ENCODE measurements around the gene MAGI3. TPM values are rescaled to one million over a fixed set of nuclear protein-coding genes. Genes with fewer than 3 reads are reported as not detected.

MAGI3 gene
- total RNA-seq, 1 donor from 2014 or later: 5.4 TPM

DNA sequence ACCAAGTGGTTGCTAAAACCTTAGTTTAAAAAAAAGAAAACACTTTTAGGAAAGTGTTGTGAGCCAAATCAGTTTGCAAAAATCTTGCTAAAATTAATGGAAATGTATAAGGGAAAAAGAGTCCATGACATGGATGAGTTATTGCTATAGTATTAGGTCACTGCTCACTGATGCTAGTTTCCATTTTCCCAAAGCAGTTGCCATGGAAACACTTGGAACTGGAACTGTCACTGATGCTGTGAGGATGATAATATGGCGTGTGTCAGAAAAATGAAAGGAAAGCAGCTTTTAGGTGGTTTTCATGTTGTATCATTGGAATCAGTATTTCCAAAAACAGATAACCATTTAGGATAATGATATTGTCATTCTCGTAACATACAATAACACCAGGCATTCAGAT lies 264.6 kb downstream of the MAGI3 start:
- no peak overlapping the region for H3K27ac ChIP-seq (replicated peaks)
- peaks cover 17% of the 10 kb centered on the region for H3K36me3 ChIP-seq
- intact Hi-C loops (cut with micrococcal nuclease): no loop called here
- TF ChIP-seq, protein P1, sequence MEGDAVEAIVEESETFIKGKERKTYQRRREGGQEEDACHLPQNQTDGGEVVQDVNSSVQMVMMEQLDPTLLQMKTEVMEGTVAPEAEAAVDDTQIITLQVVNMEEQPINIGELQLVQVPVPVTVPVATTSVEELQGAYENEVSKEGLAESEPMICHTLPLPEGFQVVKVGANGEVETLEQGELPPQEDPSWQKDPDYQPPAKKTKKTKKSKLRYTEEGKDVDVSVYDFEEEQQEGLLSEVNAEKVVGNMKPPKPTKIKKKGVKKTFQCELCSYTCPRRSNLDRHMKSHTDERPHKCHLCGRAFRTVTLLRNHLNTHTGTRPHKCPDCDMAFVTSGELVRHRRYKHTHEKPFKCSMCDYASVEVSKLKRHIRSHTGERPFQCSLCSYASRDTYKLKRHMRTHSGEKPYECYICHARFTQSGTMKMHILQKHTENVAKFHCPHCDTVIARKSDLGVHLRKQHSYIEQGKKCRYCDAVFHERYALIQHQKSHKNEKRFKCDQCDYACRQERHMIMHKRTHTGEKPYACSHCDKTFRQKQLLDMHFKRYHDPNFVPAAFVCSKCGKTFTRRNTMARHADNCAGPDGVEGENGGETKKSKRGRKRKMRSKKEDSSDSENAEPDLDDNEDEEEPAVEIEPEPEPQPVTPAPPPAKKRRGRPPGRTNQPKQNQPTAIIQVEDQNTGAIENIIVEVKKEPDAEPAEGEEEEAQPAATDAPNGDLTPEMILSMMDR (IDR thresholded peaks at IDR 0.05; ENCODE audit: borderline replicate concordance): no peak
- H3K9me3 ChIP-seq (replicated peaks): no peaks in the 10 kb centered on the region
- H3K27me3 ChIP-seq (ENCODE audit: low read depth): no peaks in the 10 kb centered on the region
- peaks cover 20% of the 10 kb centered on the region for H3K4me1 ChIP-seq
- DNase-seq: no peak
- H3K4me3 ChIP-seq: no peak overlapping the region

- Histone ChIP-seq H3K27me3 (ENCODE audit: low read depth) (no peaks in the 10 kb centered on the region), H3K4me1 (peaks cover 20% of the 10 kb centered on the region), H3K4me3 (no peak overlapping the region), H3K36me3 (peaks cover 11% of the 10 kb centered on the region), H3K27ac (replicated peaks) (peak overlapping the region; percentile 51), H3K9me3 (replicated peaks) (no peaks in the 10 kb centered on the region)
- intact Hi-C loops (cut with micrococcal nuclease): no loop called here
- TF ChIP-seq, protein P1 (IDR thresholded peaks at IDR 0.05; ENCODE audit: borderline replicate concordance): no peak
- no peak for DNase-seq
Observed at GRCh38 chr1:113657126-113657525, 266.8 kb downstream of the MAGI3 start.

GRCh38 chr1:113657556-113658063 lies 267.3 kb downstream of the MAGI3 start:
- Histone ChIP-seq H3K36me3 (peaks cover 11% of the 10 kb centered on the region), H3K4me3 (no peak overlapping the region), H3K27ac (replicated peaks) (peak overlapping the region; percentile 51), H3K27me3 (ENCODE audit: low read depth) (no peaks in the 10 kb centered on the region), H3K9me3 (replicated peaks) (no peaks in the 10 kb centered on the region), H3K4me1 (peaks cover 20% of the 10 kb centered on the region)
- TF ChIP-seq, protein P1 (IDR thresholded peaks at IDR 0.05; ENCODE audit: borderline replicate concordance): no peak
- no peak for DNase-seq
- intact Hi-C loops (cut with micrococcal nuclease): no loop called here

- no peak overlapping the region for H3K27ac ChIP-seq (replicated peaks)
- intact Hi-C loops (cut with micrococcal nuclease): no loop called here
Observed at GRCh38 chr1:113659035-113659434, 268.7 kb downstream of the MAGI3 start.

GRCh38 chr1:113659556-113659955 lies 269.2 kb downstream of the MAGI3 start:
- H3K4me1 ChIP-seq: peaks cover 20% of the 10 kb centered on the region
- H3K27me3 ChIP-seq (ENCODE audit: low read depth): no peaks in the 10 kb centered on the region
- no peak for DNase-seq
- intact Hi-C loops (cut with micrococcal nuclease): no loop called here
- H3K27ac ChIP-seq (replicated peaks): no peak overlapping the region
- H3K36me3 ChIP-seq: peaks cover under 1% of the 10 kb centered on the region
- no peak overlapping the region for H3K4me3 ChIP-seq
- H3K9me3 ChIP-seq (replicated peaks): no peaks in the 10 kb centered on the region
- TF ChIP-seq, protein P1 (IDR thresholded peaks at IDR 0.05; ENCODE audit: borderline replicate concordance): no peak

More at GRCh38 chr1:113659035-113659434, 268.7 kb downstream of the MAGI3 start:
- TF ChIP-seq, protein P1 (IDR thresholded peaks at IDR 0.05; ENCODE audit: borderline replicate concordance): no peak
- Histone ChIP-seq H3K27me3 (ENCODE audit: low read depth) (no peaks in the 10 kb centered on the region), H3K4me3 (no peak overlapping the region), H3K4me1 (peaks cover 20% of the 10 kb centered on the region), H3K9me3 (replicated peaks) (no peaks in the 10 kb centered on the region), H3K36me3 (peaks cover 6% of the 10 kb centered on the region)
- DNase-seq: no peak

Measured in left ventricle myocardium inferior (tissue), 1 donor.